ENCODE measurements around the gene FAM89B. TPM values are rescaled to one million over a fixed set of nuclear protein-coding genes. Genes with fewer than 3 reads are reported as not detected.

FAM89B gene
- total and polyA plus RNA-seq, 7 donors, result 59.0 to 112 (median 67.4) TPM

GRCh38 chr11:65586247-65586630 lies 13.9 kb downstream of the FAM89B start:
- peaks cover 6 to 76% of the 10 kb centered on the region in 2 donors for H3K36me3 ChIP-seq (ENCODE audit: insufficient read depth in 1 of 2, low read depth in 1 of 2)
- 25 to 46% (median 33%) methylated on average over 4 of the region's 4 CpGs for WGBS, 3 donors
- H3K9me3 ChIP-seq, result no peaks in the 10 kb centered on the region
- H3K27me3 ChIP-seq (ENCODE audit: insufficient read depth in 3 of 3, low read length in 2 of 3), result no peaks in the 10 kb centered on the region
- intact Hi-C loops (cut with DNase I), result no loop called here
- peak overlapping the region; percentile 91 for H3K27ac ChIP-seq
- H3K4me1 ChIP-seq, result peaks cover 69% of the 10 kb centered on the region
- no peak for TF ChIP-seq CTCF (IDR thresholded peaks at IDR 0.05)
- DNase-seq (no peak), ATAC-seq (no peak)
- H3K4me3 ChIP-seq, result peak overlapping the region; percentile 48

GRCh38 chr11:65586676-65587075 lies 14.3 kb downstream of the FAM89B start:
- Histone ChIP-seq H3K36me3 (ENCODE audit: insufficient read depth in 1 of 2, low read depth in 1 of 2) (peaks cover 4 to 76% of the 10 kb centered on the region in 2 donors), H3K9me3 (no peaks in the 10 kb centered on the region), H3K4me1 (peaks cover 69% of the 10 kb centered on the region), H3K4me3 (peak overlapping the region; percentile 48), H3K27ac (peak overlapping the region; percentile 91), H3K27me3 (ENCODE audit: insufficient read depth in 3 of 3, low read length in 2 of 3) (no peaks in the 10 kb centered on the region)
- intact Hi-C loops (cut with DNase I), result no loop called here
- DNase-seq, result peak in 1 of 2 donors; percentile 77
- TF ChIP-seq CTCF (IDR thresholded peaks at IDR 0.05), result no peak
- ATAC-seq, result peak; percentile 34 to 58 (median 38)
- WGBS, 3 donors, result 19 to 23% (median 20%) methylated on average over 2 of the region's 2 CpGs

GRCh38 chr11:65588199-65589054 lies 16.1 kb downstream of the FAM89B start:
- DNase-seq, result peak; percentile 75 to 91
- peak; percentile 45 for TF ChIP-seq CTCF (IDR thresholded peaks at IDR 0.05)
- H3K4me1 ChIP-seq, result peaks cover 75% of the 10 kb centered on the region
- peak; percentile 72 to 79 (median 77) for ATAC-seq
- peaks cover 2 to 76% of the 10 kb centered on the region in 2 donors for H3K36me3 ChIP-seq (ENCODE audit: insufficient read depth in 1 of 2, low read depth in 1 of 2)
- peak overlapping the region; percentile 48 for H3K4me3 ChIP-seq
- WGBS, 3 donors, result 27 to 43% (median 38%) methylated on average over 13 of the region's 13 CpGs
- no peaks in the 10 kb centered on the region for H3K27me3 ChIP-seq (ENCODE audit: insufficient read depth in 3 of 3, low read length in 2 of 3)
- peak overlapping the region; percentile 91 for H3K27ac ChIP-seq
- H3K9me3 ChIP-seq, result no peaks in the 10 kb centered on the region
- intact Hi-C loops (cut with DNase I), result no loop called here

GRCh38 chr11:65589444-65590239 lies 17.3 kb downstream of the FAM89B start:
- peak overlapping the region; percentile 91 for H3K27ac ChIP-seq
- TF ChIP-seq CTCF (IDR thresholded peaks at IDR 0.05), result no peak
- ATAC-seq (no peak), DNase-seq (no peak)
- WGBS, 3 donors, result 55 to 63% (median 63%) methylated on average over 8 to 9 of the region's 9 CpGs
- H3K4me3 ChIP-seq, result no peak overlapping the region
- peaks cover 78% of the 10 kb centered on the region for H3K4me1 ChIP-seq
- intact Hi-C loops (cut with DNase I), result no loop called here
- H3K36me3 ChIP-seq (ENCODE audit: insufficient read depth in 1 of 2, low read depth in 1 of 2), result peaks cover 2 to 70% of the 10 kb centered on the region in 2 donors
- H3K9me3 ChIP-seq, result no peaks in the 10 kb centered on the region
- no peaks in the 10 kb centered on the region for H3K27me3 ChIP-seq (ENCODE audit: insufficient read depth in 3 of 3, low read length in 2 of 3)

Measured in psoas muscle (tissue), 8 donors.